K562 (cell line): ENCODE results near the gene SLC6A8.

Experiments
- CTCF ChIP-seq, 3 experiments: IDR thresholded peaks in 2 of 3; conservative IDR thresholded peaks in 1 of 3; 2 replicates each; pipeline ENCODE4 v1.5.1; 2011 to 2012; ENCODE audit warnings: low read length in 3 of 3, mild to moderate bottlenecking in 3 of 3, control low read depth in 2 of 3, improper control_type of control experiment in 1 of 3, inconsistent platforms in 1 of 3, low read depth in 1 of 3, mixed read lengths in 1 of 3, moderate library complexity in 1 of 3; ENCODE audit not compliant: insufficient read depth in 2 of 3
- FOXA3 ChIP-seq, 2 experiments: fragments of 450-650 bp in 1 of 2; sonication (generic) in 1 of 2; formaldehyde crosslinking; IDR thresholded peaks in 1 of 2; conservative IDR thresholded peaks in 1 of 2; 2 replicates each; pipeline versions ENCODE4 v1.4.0 to v1.8.0; 2020 to 2022; ENCODE audit warnings: mild to moderate bottlenecking in 2 of 2, missing genetic modification reagents in 1 of 2
- FOXM1 ChIP-seq, 2 experiments: fragments of 450-650 bp in 1 of 2; sonication (generic) in 1 of 2; formaldehyde crosslinking in 1 of 2; IDR thresholded peaks; 2 replicates each; pipeline versions ENCODE4 v1.6.1 to v1.9.0; 2017 to 2022; ENCODE audit warnings: low read depth in 2 of 2, mild to moderate bottlenecking in 2 of 2, missing genetic modification reagents in 1 of 2, moderate library complexity in 1 of 2
- NFE2 ChIP-seq: IDR thresholded peaks from 2 replicates; pipeline ENCODE4 v1.6.1; 2014; ENCODE audit warnings: antibody characterized with exemption, low read depth
- ZFP1 ChIP-seq: fragments of 450-650 bp; formaldehyde crosslinking; IDR thresholded peaks from 2 replicates; pipeline ENCODE4 v1.4.0; 2020; ENCODE audit warnings: mild to moderate bottlenecking, mixed read lengths

- no peak for TF ChIP-seq FOXA3 (CRISPR knock-in tag; conservative IDR thresholded peaks at IDR 0.05 in 1 of 2, IDR thresholded peaks at IDR 0.05 in 1 of 2)
- TF ChIP-seq FOXM1 (IDR thresholded peaks at IDR 0.05; ENCODE audit: low read depth), result no peak
- no peak for TF ChIP-seq FOXM1 (CRISPR knock-in tag; IDR thresholded peaks at IDR 0.05; ENCODE audit: low read depth)
- no peak for TF ChIP-seq NFE2
- TF ChIP-seq CTCF (IDR thresholded peaks at IDR 0.05 in 2 of 3, conservative IDR thresholded peaks at IDR 0.05 in 1 of 3; ENCODE audit: insufficient read depth in 2 of 3, low read depth in 1 of 3, low read length in 3 of 3), result no peak
- no peak for TF ChIP-seq ZFP1 (CRISPR knock-in tag)
Measured at GRCh38 chrX:153697924-153698865, 10.5 kb downstream of the SLC6A8 start.
